ENCODE results near the gene KLHL30. TPM values are rescaled to one million over a fixed set of nuclear protein-coding genes. Genes with fewer than 3 reads are reported as not detected.
A peak's percentile ranks its signal among the peaks of the same experiment; 100 is the strongest.
"Not testable (repeated sequence)": the region's sequence is repeated elsewhere in the genome, so short reads cannot be mapped to it uniquely, and the experiment has no call there.

The KLHL30 gene
- total and polyA plus RNA-seq, 11 donors = 5.1 to 43.7 (median 23.0) TPM

- intact Hi-C loops (cut with DNase I) = no loop called here
- Histone ChIP-seq H3K9me3 (peaks cover 0 to 16% (median 7%) of the 10 kb centered on the region in 12 donors), H3K36me3 (no peaks in the 10 kb centered on the region), H3K4me3 (no peak overlapping the region), H3K27me3 (peaks cover 0 to 32% (median 0%) of the 10 kb centered on the region in 9 donors), H3K4me1 (no peaks in the 10 kb centered on the region), H3K27ac (no peak overlapping the region)
- ATAC-seq = no peak
- WGBS, 4 donors = 67 to 71% (median 70%) methylated on average over 16 of the region's 16 CpGs
- TF ChIP-seq CTCF (IDR thresholded peaks at IDR 0.05) = no peak
- TF ChIP-seq POLR2A (IDR thresholded peaks at IDR 0.05) = no peak
- DNase-seq = peak in 3 of 5 donors; percentile 18 to 51 (median 20)
These were observed 24.1 kb upstream of the KLHL30 start for GRCh38 chr2:238114331-238114841.

- WGBS, 4 donors = 88 to 91% (median 90%) methylated on average over 21 to 32 of the region's 32 CpGs
- TF ChIP-seq POLR2A (IDR thresholded peaks at IDR 0.05) (no peak), CTCF (IDR thresholded peaks at IDR 0.05) (no peak)
- intact Hi-C loops (cut with DNase I) = no loop called here
- peaks cover 0 to 32% (median 0%) of the 10 kb centered on the region in 9 donors for H3K27me3 ChIP-seq
- DNase-seq = peak in 3 of 5 donors; percentile 12 to 45 (median 20)
- H3K4me1 ChIP-seq = peaks cover 0 to 2% (median 0%) of the 10 kb centered on the region in 12 donors
- H3K4me3 ChIP-seq = no peak overlapping the region
- no peaks in the 10 kb centered on the region for H3K36me3 ChIP-seq
- H3K27ac ChIP-seq = no peak overlapping the region
- peaks cover 0 to 16% (median 7%) of the 10 kb centered on the region in 12 donors for H3K9me3 ChIP-seq
- ATAC-seq = no peak
These were observed 23.4 kb upstream of the KLHL30 start for GRCh38 chr2:238114851-238115660.

GRCh38 chr2:238115709-238116108, 22.8 kb upstream of the KLHL30 start:
- Histone ChIP-seq H3K27me3 (peaks cover 0 to 32% (median 0%) of the 10 kb centered on the region in 9 donors), H3K9me3 (peaks cover 0 to 16% (median 7%) of the 10 kb centered on the region in 12 donors)
- H3K4me3 ChIP-seq; H3K36me3 ChIP-seq; H3K4me1 ChIP-seq; H3K27ac ChIP-seq; ATAC-seq; intact Hi-C loops (cut with DNase I): not testable (repeated sequence)
- 92 to 98% (median 97%) methylated on average over 12 of the region's 12 CpGs for WGBS, 4 donors
- DNase-seq = peak in 1 of 5 donors; percentile 8

GRCh38 chr2:238116298-238117198, 21.9 kb upstream of the KLHL30 start:
- Histone ChIP-seq H3K9me3 (peaks cover 0 to 16% (median 7%) of the 10 kb centered on the region in 12 donors), H3K4me3 (no peak overlapping the region), H3K36me3 (no peaks in the 10 kb centered on the region), H3K27me3 (peaks cover 0 to 32% (median 0%) of the 10 kb centered on the region in 9 donors), H3K4me1 (peaks cover 0 to 9% (median 0%) of the 10 kb centered on the region in 12 donors), H3K27ac (no peak overlapping the region)
- intact Hi-C loops (cut with DNase I) = no loop called here
- DNase-seq = peak in 2 of 5 donors; percentile 18 to 44
- WGBS, 4 donors = 83 to 89% (median 87%) methylated on average over 1 to 21 of the region's 21 CpGs
- TF ChIP-seq CTCF (IDR thresholded peaks at IDR 0.05) (no peak), POLR2A (IDR thresholded peaks at IDR 0.05) (no peak)
- peak in 1 of 4 donors; percentile 25 for ATAC-seq

All from heart left ventricle (tissue), 16 donors.